GM19452 (cell line): Measurements from ENCODE around the gene POLDIP3.

Experiments used
- ATAC-seq: cut with Tn5 transposase; IDR thresholded peaks from one replicate; pipeline ENCODE4 v1.9.1; 2021; ENCODE audit not compliant: unreplicated experiment

POLDIP3 gene

GRCh38 chr22:42642806-42643633 lies 28.3 kb upstream of the POLDIP3 start:
- no peak for ATAC-seq

- no peak for ATAC-seq
Observed at GRCh38 chr22:42641801-42642413, 27.2 kb upstream of the POLDIP3 start.

- no peak for ATAC-seq
Observed at GRCh38 chr22:42639541-42640241, 25.0 kb upstream of the POLDIP3 start.

GRCh38 chr22:42637555-42637954 lies 22.9 kb upstream of the POLDIP3 start:
- ATAC-seq: no peak

- no peak for ATAC-seq
Observed at GRCh38 chr22:42636506-42636905, 21.8 kb upstream of the POLDIP3 start.

- no peak for ATAC-seq
Observed at GRCh38 chr22:42635531-42635930, 20.8 kb upstream of the POLDIP3 start.

GRCh38 chr22:42633013-42633412 lies 18.3 kb upstream of the POLDIP3 start:
- ATAC-seq: no peak

GRCh38 chr22:42632096-42632495 lies 17.4 kb upstream of the POLDIP3 start:
- no peak for ATAC-seq

GRCh38 chr22:42630901-42631602 lies 16.4 kb upstream of the POLDIP3 start:
- no peak for ATAC-seq

- no peak for ATAC-seq
Observed at GRCh38 chr22:42630211-42630610, 15.5 kb upstream of the POLDIP3 start.

GRCh38 chr22:42627981-42628380 lies 13.3 kb upstream of the POLDIP3 start:
- ATAC-seq: no peak

GRCh38 chr22:42626951-42627625 lies 12.4 kb upstream of the POLDIP3 start:
- no peak for ATAC-seq

GRCh38 chr22:42626431-42626830 lies 11.7 kb upstream of the POLDIP3 start:
- ATAC-seq: no peak

- no peak for ATAC-seq
Observed at GRCh38 chr22:42625416-42625815, 10.7 kb upstream of the POLDIP3 start.

GRCh38 chr22:42624551-42625106 lies 9.9 kb upstream of the POLDIP3 start:
- no peak for ATAC-seq

- no peak for ATAC-seq
Observed at GRCh38 chr22:42623756-42624441, 9.2 kb upstream of the POLDIP3 start.

GRCh38 chr22:42623301-42623751 lies 8.6 kb upstream of the POLDIP3 start:
- no peak for ATAC-seq

GRCh38 chr22:42622061-42622710 lies 7.5 kb upstream of the POLDIP3 start:
- ATAC-seq: no peak

GRCh38 chr22:42621505-42622002 lies 6.9 kb upstream of the POLDIP3 start:
- ATAC-seq: no peak
